Measurements from ENCODE around the gene CRHR2.
"Not testable (repeated sequence)": the region's sequence is repeated elsewhere in the genome, so short reads cannot be mapped to it uniquely, and the experiment has no call there.

The CRHR2 gene

DNA sequence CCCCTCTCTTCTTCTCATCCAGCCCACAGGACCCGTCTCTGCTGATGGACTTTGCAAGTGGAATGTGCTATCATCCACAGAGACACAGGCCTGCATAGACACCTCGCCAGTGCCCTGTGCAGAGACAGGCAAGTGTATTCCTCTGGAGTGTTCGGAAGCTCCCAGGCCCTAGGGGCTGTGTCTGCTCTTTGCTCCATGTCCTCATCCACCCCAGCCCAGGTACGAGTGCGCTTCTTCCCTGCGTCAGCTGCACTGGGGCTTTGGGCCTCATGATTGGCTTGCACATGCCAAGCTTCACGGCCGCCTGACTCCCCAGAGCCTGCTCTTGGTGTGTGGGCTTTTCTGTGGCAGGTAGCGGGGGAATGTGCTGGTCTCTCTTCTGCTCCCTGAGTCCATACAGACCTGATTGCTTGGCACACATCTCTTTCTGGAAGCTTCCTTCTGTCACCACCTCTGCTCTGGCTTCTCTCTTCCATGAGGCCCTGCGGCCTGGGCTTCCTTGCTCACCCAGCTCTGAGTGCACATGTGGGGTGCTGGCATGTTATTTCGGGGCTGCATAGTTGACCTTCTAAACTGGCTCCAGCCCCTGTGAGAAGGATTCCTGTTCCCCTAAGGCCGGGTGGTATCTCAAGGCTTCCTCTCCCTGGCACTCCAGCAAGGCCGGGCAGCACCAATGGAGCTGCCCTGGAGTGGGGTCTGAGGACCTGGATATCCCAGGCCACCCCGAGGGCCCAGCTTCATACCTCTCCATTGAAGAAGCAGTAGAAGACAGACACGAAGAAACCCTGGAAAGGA, 27.8 kb downstream of the CRHR2 start:
- no peak for DNase-seq (ENCODE audit: low read depth)

DNA sequence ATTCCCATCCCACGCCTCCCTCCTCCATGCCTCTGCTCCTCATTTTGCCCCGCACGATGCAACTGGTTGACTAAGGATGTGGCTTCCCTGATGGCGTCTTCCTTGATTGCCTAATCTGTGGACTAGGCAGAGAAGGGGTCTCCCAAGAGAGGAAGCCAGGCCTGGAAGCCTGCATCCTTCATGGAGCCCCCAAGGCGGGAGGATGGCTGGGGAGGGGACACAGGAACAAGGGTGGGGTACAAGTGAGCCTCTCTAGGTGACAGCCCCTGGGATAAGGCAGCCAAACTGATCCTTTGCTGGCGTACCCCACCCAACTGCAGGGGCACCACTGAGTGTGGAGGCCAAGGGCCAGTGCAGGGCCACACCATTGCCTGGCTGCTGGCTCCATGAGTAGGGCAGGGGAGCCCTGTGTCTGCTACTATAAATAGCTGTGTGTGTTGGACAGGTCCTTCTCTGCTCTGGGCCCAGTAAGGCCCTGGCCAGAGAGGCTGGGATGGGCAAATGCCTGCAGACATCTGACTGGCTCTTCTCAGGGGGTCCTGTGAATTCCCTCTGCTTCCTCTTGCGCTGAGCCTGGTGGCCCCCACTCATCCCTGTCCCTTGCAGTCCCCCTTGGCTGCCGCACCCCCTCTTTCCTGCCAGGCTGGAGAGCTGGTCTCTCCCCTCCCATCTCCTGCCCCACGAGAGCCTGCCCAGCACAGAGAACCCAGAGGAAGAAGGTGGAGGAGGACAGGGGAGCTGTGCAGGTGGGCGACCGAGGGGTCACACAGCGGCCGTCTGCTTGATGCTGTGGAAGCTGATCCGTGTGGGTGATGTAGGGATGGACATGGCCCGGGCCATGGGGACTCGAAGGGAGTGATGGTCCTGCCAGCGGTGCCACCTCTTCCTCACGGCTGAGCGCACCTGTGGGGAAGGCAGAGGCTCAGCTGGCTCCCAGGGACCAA, 29.3 kb downstream of the CRHR2 start:
- DNase-seq (ENCODE audit: low read depth), result no peak

DNA sequence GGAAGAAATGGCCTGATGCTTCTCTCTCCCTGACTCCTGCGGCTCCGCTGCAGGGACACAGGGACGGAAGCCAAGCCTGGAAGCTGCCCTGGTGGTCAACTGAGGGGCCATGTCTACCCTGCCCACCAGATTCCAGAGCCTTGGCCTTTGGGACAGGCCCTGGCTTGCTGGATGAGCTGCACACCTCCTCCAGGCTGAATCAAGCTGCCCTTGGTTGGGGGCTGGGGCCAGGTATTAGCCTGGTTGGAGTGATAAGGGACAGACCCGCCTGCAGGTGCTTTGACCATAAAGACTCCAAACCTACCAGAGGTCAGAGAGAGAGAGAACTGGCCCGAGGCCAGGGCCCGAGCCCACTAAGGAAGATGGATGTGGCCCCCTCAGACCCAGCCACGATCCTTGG, 30.1 kb downstream of the CRHR2 start:
- no peak for DNase-seq (ENCODE audit: low read depth)

DNA sequence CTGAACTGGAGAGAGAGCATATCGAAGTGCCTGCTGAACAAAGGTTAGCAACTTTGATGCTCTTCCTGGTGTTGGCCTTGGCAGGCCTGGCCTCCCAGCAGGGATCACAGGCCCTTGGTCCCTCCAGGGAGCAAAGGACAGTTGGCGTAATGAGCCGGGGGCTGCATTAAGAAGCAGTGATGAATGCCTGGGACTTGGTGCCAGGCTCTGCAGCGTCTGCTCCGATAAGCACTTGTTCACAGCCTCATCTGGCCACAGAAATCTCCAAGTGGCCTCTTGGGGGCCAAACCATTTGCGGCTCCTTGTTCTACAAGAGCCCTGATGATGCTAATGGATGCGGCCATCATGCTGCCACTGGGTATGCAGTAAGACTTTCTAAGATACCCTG, 31.8 kb downstream of the CRHR2 start:
- no peak for DNase-seq (ENCODE audit: low read depth)

DNA sequence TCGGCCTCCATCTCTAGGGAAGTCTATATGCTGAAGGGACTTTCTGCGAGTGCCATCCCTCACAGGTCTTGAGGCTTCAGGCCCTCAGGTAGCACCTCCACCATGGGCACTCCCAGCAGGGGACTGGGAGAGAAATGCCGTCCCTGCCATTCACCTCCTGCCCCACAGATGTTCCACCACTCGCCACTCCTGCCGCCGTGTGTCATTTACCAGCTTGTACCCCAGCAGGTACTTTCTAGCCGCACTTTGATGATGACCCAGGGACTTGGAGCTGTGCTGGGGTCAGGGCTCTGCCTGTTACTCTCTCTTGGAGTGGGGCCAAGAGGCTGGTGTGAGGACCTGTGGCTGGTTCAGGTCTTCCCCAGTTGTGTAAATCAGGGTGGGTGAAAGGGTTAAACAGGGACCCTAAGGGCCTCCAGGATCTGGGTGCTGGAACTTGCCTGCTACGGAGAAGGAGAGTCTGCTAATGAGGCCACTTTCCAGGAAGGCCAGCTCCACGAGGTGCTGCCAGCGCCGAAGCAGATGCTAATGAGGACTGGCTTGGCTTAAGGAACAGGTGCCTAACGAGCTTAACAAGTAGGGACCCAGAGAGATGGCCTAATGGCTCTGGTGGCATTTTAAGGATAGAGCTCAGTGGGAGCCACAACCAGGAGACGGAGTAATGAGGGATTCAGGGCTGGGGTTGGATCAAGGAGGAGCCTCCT, 32.4 kb downstream of the CRHR2 start:
- DNase-seq (ENCODE audit: low read depth), result no peak

DNA sequence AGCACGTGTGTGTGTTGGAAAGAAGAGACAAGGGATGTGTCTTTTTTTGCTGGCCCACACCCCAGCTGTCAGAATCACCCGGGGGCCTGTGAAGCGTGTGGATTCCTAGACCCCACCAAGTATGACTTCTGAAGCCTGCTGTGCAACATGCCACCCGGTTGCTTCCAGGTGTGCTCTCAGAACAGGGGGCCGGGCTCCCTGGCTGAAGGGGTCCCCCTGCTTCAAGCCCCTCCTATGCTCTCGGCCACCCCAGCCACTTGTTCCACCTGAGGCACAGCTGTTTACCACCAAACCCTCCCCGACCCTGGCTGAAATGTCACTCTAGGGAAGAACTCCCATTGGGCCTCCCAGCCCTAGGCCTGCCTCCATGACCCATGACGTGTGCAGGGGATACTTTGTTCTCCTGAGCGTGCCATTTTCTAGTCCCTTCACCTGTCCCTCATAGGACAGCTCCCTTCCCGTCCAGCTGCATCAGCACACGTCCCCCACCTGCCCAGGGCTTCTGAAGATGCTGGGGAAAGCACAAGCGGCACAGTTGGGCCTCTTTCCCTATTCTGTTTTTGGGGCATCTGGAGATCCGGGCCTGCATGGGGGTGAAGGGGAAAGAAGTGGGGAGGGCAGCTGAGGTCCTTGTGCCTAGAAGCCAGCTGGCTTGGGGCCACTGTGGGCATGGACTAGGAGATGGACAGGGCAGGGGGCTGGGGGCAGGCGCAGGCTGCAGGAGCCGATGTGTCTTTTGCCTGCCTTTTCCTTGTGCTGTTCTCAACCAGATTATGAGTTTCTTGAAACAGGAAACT, 33.3 kb downstream of the CRHR2 start:
- no peak for DNase-seq (ENCODE audit: low read depth)

DNA sequence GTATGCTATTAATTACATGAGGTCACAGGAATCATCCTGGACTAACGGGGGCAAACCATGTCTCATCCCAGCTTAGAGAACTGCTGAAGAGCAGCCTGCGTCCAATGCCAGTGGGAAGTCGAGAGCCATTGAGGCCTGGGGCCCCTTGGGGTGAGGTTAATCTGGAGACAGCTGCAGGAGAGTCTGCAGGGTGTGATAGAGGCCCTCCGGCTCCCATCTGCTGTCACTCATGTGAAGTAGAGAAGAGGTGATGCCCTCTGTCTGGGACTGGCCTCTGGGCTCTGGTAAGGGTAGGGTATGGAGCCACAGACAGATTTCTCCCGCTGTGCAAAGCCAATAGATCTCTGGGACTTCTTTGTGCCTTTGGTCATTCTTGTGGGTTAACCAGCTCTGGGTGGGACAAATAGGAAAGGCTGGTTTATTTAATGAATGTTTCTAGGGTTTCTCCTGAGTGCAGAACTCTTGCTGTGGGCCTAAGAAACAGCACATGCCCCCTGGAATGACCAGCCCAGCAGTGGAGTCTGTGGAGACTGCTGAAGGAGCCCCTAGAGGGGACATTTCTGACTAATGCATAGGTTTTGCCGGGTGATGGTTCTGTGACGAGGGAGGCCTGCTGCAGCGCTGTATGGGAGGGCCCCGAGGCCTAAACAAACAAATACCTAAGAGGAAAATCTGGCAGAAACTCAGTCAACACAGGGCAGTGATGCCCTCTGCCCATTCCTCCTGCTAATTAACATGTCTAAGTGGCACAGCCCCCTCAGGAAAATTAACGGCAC, 34.5 kb downstream of the CRHR2 start:
- no peak for DNase-seq (ENCODE audit: low read depth)

DNA sequence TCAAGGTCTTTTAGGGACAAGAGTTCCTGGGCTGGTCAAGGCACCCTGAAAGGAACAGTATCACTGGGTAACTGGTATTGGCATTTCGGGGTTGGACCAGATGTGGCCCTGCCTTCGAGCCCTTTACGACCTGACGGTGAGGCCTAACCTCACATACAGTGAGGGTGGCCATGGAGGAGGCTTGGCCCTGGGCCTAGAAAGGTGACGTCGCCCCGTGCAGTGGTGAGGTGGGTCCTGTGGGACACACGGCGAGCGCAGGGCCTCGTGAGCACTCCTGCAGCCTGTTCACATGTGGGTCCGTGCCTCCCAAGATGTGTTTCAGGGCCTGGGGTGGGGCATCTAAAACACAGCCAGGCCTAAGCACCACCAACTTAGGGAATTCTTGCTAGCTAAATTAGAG, 36.1 kb downstream of the CRHR2 start:
- no peak for DNase-seq (ENCODE audit: low read depth)

DNA sequence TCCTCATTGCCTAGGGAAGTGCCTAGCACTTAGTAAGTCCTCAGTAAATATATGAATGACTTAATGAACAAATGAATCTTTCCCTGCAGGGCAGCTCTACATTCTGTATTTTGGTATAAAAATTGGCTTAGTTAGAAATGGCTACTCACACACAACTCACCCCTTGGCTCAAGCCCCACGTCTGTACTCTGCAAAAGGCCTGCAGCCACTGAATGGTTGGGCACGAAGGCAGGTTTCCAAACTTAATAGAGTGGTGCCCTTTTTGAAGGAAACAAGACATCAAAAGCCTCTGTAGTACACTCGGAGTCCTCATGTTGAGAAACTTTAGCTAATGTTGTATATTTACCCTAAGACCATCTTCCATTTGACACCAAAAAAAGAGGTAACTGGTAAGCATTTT, 36.6 kb downstream of the CRHR2 start:
- no peak for DNase-seq (ENCODE audit: low read depth)

DNA sequence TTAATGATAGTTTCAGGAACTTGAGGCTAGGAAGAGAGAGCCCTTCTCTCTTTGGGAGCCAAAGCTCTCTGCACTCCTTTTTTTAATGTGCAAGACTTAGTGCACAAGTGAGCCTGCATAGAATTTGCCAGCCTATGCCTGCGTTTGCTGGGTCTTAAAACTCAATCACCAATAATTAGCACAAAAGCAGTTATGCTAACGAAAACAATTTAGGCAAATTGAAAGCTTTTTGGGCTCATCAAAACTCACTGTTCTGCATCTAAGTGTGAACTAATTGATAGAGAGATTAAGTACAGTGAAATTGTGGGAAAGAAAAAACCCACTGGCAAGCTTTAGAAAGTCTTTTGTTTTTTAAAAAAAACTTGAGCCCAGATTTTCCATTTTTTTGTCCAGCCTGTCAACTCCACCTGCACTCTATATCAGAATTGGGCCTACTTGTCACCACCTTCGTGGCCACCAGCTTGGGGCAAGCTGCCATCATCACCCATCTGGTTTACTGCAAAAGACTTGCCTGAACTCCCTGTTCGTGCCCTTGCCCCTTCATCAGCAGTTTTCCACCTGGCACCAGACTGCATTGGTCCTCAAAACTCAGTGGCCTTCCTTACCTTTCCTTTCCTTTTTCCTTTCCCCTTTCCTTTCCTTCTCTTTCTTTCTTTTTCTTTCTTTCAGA, 37.8 kb downstream of the CRHR2 start:
- DNase-seq (ENCODE audit: low read depth), result no peak

DNA sequence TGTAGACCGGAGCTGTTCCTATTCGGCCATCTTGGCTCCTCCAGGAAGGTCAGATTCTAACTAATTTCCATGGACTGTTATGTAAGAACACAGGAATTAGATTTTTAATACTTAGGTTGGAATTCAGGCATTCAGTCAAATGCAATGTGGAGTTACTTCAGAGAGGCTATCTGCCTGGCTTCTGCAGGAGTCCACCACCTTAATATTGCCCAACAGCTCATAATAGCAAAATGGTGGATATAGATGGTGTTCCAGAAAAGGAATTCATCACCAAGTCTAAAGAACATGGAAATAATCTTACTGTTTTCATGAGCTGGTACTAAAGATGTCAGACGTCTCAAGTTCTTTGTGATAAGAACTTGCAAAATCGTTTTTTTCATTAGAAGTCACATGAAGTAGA, 39.5 kb downstream of the CRHR2 start:
- no peak for DNase-seq (ENCODE audit: low read depth)

DNA sequence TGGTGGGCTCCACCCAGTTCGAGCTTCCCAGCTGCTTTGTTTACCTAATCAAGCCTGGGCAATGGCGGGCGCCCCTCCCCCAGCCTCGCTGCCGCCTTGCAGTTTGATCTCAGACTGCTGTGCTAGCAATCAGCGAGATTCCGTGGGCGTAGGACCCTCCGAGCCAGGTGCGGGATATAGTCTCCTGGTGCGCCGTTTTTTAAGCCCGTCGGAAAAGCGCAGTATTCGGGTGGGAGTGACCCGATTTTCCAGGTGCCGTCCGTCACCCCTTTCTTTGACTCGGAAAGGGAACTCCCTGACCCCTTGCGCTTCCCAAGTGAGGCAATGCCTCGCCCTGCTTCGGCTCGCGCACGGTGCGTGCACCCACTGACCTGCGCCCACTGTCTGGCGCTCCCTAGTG, 39.9 kb downstream of the CRHR2 start:
- not testable (repeated sequence) for DNase-seq (ENCODE audit: low read depth)

DNA sequence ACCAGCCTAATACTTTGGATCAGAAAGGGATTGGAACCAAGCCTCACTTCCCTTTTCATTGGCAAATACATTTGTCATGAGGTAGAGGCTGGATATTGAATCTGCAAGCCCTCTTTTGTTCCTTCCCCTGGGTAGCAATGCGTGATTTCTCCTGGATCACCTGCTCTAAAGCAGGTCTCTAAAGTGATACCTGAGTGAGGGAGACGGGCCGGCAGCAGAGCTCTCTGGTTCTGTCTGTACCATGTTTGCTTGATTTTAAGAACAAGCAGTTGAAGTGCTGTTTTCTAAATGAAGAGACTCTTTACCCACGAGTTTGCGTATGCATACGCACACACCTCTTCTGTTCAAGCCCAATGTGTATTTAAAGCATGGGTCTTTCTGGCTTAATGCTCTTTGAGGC, 46.5 kb downstream of the CRHR2 start:
- no peak for DNase-seq (ENCODE audit: low read depth)

DNA sequence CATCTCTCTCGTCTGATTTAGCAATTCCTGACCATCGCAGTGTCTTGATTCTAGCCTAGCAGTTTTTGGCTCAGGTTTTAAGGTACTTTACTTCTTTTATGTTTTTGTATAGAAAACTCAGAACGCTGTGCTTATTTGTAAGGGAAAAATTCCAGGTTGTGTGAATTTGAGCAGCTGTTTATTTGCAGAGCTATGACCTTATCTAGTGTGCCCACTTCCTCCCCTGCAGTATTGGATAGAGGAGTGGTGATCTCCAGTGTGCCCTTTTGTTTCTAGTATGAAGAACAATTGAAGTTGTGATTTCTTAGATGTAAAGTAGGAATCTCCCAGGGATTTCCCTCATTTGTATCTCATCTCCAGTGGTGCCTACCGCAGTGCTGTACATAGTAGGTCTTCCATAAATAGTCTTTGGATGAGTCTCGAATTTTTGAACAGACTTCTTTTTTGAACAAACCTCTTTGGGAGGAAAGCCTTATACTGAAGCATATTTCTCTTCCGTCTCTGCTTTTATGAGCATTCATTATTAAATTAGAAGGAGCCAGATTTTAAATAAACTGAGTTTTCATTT, 47.5 kb downstream of the CRHR2 start:
- no peak for DNase-seq (ENCODE audit: low read depth)

DNA sequence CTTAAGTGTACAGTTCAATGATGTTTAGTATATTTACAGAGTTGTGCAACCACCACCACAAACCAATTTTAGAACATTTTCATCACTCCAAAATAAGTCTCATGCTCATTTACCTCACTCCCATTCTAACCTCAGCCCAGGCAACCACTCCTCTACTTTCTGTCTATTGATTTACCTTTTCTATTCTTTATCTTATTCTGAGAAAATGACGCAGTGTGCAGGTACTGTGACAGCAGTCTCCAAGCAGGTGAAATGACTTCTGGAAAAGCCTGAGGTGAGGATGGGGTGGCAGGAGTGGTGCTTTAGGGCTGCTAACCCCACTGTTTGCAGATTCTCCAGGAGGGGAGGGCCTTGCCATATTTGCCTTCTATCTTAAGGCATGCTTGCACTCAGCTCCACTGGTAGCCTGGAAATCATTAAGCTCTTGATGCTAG, 48.0 kb downstream of the CRHR2 start:
- no peak for DNase-seq (ENCODE audit: low read depth)

DNA sequence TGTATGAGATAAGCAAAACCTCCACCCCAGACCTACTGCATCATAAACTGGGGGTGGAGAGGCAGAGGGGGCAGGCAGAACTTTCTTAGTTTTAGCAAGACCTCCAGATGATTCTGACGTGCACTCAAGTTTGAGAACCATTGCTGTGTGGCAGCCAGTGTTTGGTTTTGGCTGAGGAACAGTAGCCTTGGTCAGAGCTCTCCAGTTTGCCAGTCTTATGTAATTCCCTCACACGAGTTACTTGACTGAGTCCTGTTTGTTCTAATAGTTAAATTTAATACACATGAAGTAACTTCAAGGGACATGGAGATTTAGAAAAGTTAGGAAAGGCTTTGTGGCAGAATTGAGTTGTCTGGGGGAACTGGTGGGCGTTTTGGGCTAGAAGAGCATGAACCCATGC, 49.0 kb downstream of the CRHR2 start:
- no peak for DNase-seq (ENCODE audit: low read depth)

DNA sequence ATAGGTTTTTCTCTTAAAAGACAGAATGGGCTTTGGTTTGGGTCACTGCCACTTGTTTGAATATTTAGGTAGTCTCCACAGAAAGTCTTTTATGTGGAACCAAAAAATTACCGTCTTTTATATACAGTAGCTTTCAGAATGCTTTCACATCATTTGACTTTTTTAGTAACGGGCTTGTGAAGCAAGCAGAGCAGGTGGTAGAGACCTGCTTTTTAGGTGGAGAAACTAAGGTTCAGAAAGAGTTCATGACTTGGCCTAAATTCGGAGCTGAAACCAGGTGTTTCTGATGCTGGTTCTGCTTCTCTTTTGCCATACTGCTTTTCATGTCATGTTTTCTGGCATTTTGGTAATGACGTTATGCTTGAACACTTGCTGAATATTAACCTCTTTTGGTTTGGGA, 51.3 kb downstream of the CRHR2 start:
- DNase-seq (ENCODE audit: low read depth), result no peak

DNA sequence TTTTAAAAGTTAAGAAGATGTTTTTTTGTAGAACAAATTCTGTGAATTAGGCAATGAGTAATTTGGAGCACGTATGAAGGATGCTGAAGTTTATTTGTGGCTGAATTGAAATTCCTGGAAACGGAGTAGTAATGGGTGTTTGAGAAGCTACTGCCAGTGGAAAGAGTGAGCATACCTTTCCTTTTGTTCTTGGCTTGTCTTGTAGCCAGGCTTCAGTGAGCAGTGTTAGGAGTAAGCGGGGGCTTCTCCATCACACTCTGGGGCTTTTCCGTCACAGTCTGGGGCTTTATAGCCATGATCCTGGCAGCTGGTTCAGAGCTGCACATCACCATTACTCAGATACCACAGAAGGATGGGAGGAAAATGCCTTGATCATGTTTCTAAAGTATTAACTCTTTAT, 55.2 kb downstream of the CRHR2 start:
- no peak for DNase-seq (ENCODE audit: low read depth)

DNA sequence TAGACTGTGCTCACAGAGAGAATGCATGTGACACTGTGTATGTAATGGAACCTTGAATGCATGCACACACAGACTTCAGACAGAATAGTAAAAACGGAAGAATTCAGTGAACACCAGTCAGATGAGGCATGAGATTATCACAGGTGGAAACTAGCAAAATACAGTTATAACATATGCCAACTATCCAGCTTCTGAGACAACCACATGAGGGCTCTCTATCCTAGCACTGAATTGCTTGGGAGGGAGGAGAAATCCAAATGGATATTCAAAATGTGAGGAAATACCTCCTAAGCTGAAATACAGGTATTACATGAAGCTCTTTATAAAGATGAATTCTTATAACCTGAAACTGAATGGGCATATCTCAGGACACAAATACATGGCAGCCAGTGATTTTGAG, 57.0 kb downstream of the CRHR2 start:
- DNase-seq (ENCODE audit: low read depth), result no peak

DNA sequence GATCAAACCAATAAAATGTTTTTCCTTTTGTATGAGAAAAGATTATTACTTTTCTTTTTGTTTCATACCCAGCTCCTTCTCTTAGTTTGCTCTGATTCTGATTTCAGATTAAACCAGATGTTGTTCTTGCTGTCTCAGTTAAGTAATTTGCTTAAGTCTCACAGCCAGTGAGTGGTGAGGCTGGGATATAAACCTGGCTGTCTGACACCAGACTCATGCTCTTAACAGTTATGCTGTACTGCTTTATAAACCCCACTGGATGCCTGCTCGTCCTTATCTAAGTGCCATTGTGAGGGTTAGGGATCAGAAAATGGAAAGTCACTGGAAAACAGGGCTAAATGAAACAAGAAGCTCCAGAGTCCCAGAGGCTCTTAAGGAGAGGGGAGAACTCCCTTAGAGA, 63.3 kb downstream of the CRHR2 start:
- DNase-seq (ENCODE audit: low read depth), result no peak

Data from activated T-cell treated with anti-CD3 and anti-CD28 coated beads for 48 hours (primary cell).